ENCODE measurements around the gene KCNJ12. TPM values are rescaled to one million over a fixed set of nuclear protein-coding genes. Genes with fewer than 3 reads are reported as not detected.

KCNJ12 gene
- total and polyA plus RNA-seq, 2 of the 13 experiments (the other 11 are each of a cell fraction or from before 2014, with no cell fraction given): not detected

DNA sequence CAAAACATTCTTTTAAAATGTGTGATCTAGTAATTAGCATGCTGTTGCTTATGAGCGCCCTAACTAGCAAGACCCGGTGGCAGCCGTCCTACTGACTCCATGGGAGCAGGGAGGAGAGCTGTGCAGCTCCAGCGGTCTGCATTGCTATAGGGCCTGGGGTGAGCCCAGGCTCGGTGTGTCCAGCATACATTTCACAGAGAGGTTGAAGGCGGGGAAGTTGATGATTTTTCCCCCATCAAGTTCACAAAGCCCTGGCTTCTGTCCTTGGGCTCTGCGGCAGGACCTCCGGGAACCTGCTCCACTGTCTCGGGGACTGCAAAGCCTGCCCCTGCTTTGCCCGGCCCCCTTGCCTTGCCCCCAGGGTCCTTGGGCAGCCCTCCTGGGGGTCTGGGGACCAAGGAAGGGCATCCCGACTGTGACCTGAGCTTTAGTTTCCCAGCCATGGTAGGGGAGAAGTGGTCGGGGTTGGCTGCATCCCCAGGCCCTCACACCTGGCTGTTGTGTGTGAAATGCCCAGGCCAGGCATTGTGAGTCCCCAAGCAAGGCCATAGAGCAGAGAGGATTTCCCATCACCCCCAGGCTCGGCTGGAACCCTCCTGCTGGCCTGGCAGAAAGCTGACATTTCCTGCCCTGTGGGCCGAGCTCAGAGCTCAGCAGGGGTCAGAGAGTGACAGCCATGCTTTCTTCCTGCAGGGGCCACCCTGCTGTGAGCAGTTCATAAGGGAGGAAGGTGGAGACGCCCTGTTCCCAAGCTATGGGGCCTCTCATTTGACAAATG, 24.8 kb downstream of the KCNJ12 start:
- H3K79me2 ChIP-seq (ENCODE audit: insufficient read depth, low read length): no peaks in the 10 kb centered on the region
- no peak overlapping the region for H3K9ac ChIP-seq (ENCODE audit: insufficient read depth, low read depth, low read length)
- intact Hi-C loops (cut with micrococcal nuclease; ENCODE audit: unreplicated experiment): no loop called here
- in situ Hi-C loops (cut with HindIII; ENCODE audit: extremely low pct_ligation_motif_present, low pct_unique_long_range_greater_than_20kb): no loop called here
- WGBS (ENCODE audit: low lambda C conversion rate): 46% methylated on average over 11 of the region's 15 CpGs
- CTCF ChIA-PET (ENCODE audit: low intra/inter-chr PET ratio, low total read pairs): no interaction called here
- peaks cover 0 to 30% of the 10 kb centered on the region in 2 experiments; a peak in 4 of 5 replicates for H3K27me3 ChIP-seq (ENCODE audit: control insufficient read depth in 1 of 2, insufficient read depth in 2 of 2, low read length in 2 of 2)
- POLR2A ChIA-PET: no interaction called here
- no peaks in the 10 kb centered on the region for H4K20me1 ChIP-seq (ENCODE audit: insufficient read depth, low read length)
- no TSS peak for BruUV-seq (replicated peaks)
- no peak overlapping the region for H3K27ac ChIP-seq (ENCODE audit: extremely low read length, insufficient read depth, low read length)
- H3K4me2 ChIP-seq (ENCODE audit: low read depth, low read length): no peak overlapping the region
- no peak overlapping the region for H2AFZ ChIP-seq (ENCODE audit: low read length)
- no peaks in the 10 kb centered on the region for H3K4me1 ChIP-seq (ENCODE audit: insufficient read depth, low read length)
- no peaks in the 10 kb centered on the region for H3K9me3 ChIP-seq (ENCODE audit: low read length)
- H3K4me3 ChIP-seq (replicated peaks in 1 of 3; ENCODE audit: insufficient read depth in 1 of 3, low read depth in 2 of 3, low read length in 3 of 3): no peak overlapping the region
- DNase-seq (ENCODE audit: low spot score): no peak
- no peak for ATAC-seq
- no peak for FAIRE-seq
- H3K36me3 ChIP-seq (replicated peaks in 1 of 2; ENCODE audit: control insufficient read depth in 1 of 2, insufficient read depth in 2 of 2, low read length in 2 of 2): no peaks in the 10 kb centered on the region
- no peak for TF ChIP-seq TSC22D2 (CRISPR knock-in tag; IDR thresholded peaks at IDR 0.05; ENCODE audit: borderline replicate concordance)
- no peak for TF ChIP-seq ELF4 (CRISPR knock-in tag; IDR thresholded peaks at IDR 0.05; ENCODE audit: borderline replicate concordance)
- TF ChIP-seq HDAC1 (CRISPR knock-in tag; IDR thresholded peaks at IDR 0.05): no peak
- no peak for TF ChIP-seq ZNF124 (CRISPR knock-in tag; IDR thresholded peaks at IDR 0.05)
- no peak for TF ChIP-seq ZNF180 (CRISPR knock-in tag; IDR thresholded peaks at IDR 0.05; ENCODE audit: borderline replicate concordance, low read depth)
- no peak for TF ChIP-seq NFE2L2 (IDR thresholded peaks at IDR 0.05; ENCODE audit: low read length)
- TF ChIP-seq, protein P1, sequence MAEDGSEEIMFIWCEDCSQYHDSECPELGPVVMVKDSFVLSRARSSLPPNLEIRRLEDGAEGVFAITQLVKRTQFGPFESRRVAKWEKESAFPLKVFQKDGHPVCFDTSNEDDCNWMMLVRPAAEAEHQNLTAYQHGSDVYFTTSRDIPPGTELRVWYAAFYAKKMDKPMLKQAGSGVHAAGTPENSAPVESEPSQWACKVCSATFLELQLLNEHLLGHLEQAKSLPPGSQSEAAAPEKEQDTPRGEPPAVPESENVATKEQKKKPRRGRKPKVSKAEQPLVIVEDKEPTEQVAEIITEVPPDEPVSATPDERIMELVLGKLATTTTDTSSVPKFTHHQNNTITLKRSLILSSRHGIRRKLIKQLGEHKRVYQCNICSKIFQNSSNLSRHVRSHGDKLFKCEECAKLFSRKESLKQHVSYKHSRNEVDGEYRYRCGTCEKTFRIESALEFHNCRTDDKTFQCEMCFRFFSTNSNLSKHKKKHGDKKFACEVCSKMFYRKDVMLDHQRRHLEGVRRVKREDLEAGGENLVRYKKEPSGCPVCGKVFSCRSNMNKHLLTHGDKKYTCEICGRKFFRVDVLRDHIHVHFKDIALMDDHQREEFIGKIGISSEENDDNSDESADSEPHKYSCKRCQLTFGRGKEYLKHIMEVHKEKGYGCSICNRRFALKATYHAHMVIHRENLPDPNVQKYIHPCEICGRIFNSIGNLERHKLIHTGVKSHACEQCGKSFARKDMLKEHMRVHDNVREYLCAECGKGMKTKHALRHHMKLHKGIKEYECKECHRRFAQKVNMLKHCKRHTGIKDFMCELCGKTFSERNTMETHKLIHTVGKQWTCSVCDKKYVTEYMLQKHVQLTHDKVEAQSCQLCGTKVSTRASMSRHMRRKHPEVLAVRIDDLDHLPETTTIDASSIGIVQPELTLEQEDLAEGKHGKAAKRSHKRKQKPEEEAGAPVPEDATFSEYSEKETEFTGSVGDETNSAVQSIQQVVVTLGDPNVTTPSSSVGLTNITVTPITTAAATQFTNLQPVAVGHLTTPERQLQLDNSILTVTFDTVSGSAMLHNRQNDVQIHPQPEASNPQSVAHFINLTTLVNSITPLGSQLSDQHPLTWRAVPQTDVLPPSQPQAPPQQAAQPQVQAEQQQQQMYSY (CRISPR knock-in tag; IDR thresholded peaks at IDR 0.05): no peak
- TF ChIP-seq NCOA2 (CRISPR knock-in tag; IDR thresholded peaks at IDR 0.05): no peak
- TF ChIP-seq ZNF20 (CRISPR knock-in tag; IDR thresholded peaks at IDR 0.05): no peak
- no peak for TF ChIP-seq HNRNPLL (IDR thresholded peaks at IDR 0.05; ENCODE audit: low read depth, low read length, poor library complexity, severe bottlenecking)
- no peak for TF ChIP-seq ZSCAN21 (CRISPR knock-in tag; IDR thresholded peaks at IDR 0.05; ENCODE audit: borderline replicate concordance)
- TF ChIP-seq TCF12 (IDR thresholded peaks at IDR 0.05): no peak
- TF ChIP-seq TCF12 (CRISPR knock-in tag; IDR thresholded peaks at IDR 0.05): no peak
- no peak for TF ChIP-seq NFATC3 (CRISPR knock-in tag; IDR thresholded peaks at IDR 0.05)
- no peak for TF ChIP-seq TMF1 (CRISPR knock-in tag; IDR thresholded peaks at IDR 0.05; ENCODE audit: low read depth)
- TF ChIP-seq, protein P2, sequence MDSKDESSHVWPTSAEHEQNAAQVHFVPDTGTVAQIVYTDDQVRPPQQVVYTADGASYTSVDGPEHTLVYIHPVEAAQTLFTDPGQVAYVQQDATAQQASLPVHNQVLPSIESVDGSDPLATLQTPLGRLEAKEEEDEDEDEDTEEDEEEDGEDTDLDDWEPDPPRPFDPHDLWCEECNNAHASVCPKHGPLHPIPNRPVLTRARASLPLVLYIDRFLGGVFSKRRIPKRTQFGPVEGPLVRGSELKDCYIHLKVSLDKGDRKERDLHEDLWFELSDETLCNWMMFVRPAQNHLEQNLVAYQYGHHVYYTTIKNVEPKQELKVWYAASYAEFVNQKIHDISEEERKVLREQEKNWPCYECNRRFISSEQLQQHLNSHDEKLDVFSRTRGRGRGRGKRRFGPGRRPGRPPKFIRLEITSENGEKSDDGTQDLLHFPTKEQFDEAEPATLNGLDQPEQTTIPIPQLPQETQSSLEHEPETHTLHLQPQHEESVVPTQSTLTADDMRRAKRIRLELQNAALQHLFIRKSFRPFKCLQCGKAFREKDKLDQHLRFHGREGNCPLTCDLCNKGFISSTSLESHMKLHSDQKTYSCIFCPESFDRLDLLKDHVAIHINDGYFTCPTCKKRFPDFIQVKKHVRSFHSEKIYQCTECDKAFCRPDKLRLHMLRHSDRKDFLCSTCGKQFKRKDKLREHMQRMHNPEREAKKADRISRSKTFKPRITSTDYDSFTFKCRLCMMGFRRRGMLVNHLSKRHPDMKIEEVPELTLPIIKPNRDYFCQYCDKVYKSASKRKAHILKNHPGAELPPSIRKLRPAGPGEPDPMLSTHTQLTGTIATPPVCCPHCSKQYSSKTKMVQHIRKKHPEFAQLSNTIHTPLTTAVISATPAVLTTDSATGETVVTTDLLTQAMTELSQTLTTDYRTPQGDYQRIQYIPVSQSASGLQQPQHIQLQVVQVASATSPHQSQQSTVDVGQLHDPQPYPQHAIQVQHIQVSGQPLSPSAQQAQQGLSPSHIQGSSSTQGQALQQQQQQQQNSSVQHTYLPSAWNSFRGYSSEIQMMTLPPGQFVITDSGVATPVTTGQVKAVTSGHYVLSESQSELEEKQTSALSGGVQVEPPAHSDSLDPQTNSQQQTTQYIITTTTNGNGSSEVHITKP (CRISPR knock-in tag; IDR thresholded peaks at IDR 0.05; ENCODE audit: low read depth): no peak
- TF ChIP-seq ZNF501 (CRISPR knock-in tag; IDR thresholded peaks at IDR 0.05): no peak
- no peak for TF ChIP-seq ZSCAN20 (CRISPR knock-in tag; IDR thresholded peaks at IDR 0.05; ENCODE audit: borderline replicate concordance)

Measured in HepG2 (cell line).